Hepatocyte (in vitro differentiated cells): ENCODE data around the gene TTC38. TPM values are rescaled to one million over a fixed set of nuclear protein-coding genes. Genes with fewer than 3 reads are reported as not detected.

Experiments used
- DNase-seq: peaks from one replicate; pipeline ENCODE4 v3.0.0-alpha.2; 2016; ENCODE audit warnings: low spot score
- H2AFZ ChIP-seq: fragments of 200-600 bp; sonication (generic); 2 replicates; pipeline ENCODE4 v1.6.0; 2016; ENCODE audit warnings: antibody characterized with exemption, mild to moderate bottlenecking
- H3K27ac ChIP-seq: fragments of 200-600 bp; sonication (generic); 2 replicates; pipeline ENCODE4 v1.5.1; 2016; ENCODE audit warnings: mild to moderate bottlenecking
- H3K27me3 ChIP-seq: fragments of 200-600 bp; sonication (generic); 2 replicates; pipeline ENCODE4 v1.6.1; 2016
- H3K36me3 ChIP-seq: fragments of 200-600 bp; sonication (generic); replicated peaks from 2 replicates; pipeline ENCODE4 v1.5.1; 2016; ENCODE audit warnings: low read depth; ENCODE audit not compliant: insufficient read depth
- H3K4me1 ChIP-seq: fragments of 200-600 bp; sonication (generic); 2 replicates; pipeline ENCODE4 v1.5.1; 2016; ENCODE audit warnings: mild to moderate bottlenecking, moderate library complexity; ENCODE audit not compliant: insufficient read depth
- H3K4me2 ChIP-seq: fragments of 200-600 bp; sonication (generic); 2 replicates; pipeline ENCODE4 v1.6.0; 2016
- H3K4me3 ChIP-seq: fragments of 200-600 bp; sonication (generic); 2 replicates; pipeline ENCODE4 v1.5.1; 2016; ENCODE audit warnings: mild to moderate bottlenecking
- H3K79me2 ChIP-seq: fragments of 200-600 bp; sonication (generic); 2 replicates; pipeline ENCODE4 v1.6.0; 2017; ENCODE audit warnings: mild to moderate bottlenecking
- H3K9me2 ChIP-seq: fragments of 200-600 bp; sonication (generic); replicated peaks from 2 replicates; pipeline ENCODE4 v1.6.0; 2017; ENCODE audit warnings: mild to moderate bottlenecking; ENCODE audit not compliant: insufficient read depth
- H3K9me3 ChIP-seq: fragments of 200-600 bp; sonication (generic); 2 replicates; pipeline ENCODE4 v1.5.1; 2016; ENCODE audit warnings: low read depth, mild to moderate bottlenecking
- H4K20me1 ChIP-seq: fragments of 200-600 bp; sonication (generic); 2 replicates; pipeline ENCODE4 v1.6.0; 2016; ENCODE audit warnings: mild to moderate bottlenecking; ENCODE audit not compliant: insufficient read depth, poor library complexity, severe bottlenecking
- EZH2 ChIP-seq: fragments of 200-600 bp; sonication (generic); IDR thresholded peaks from 2 replicates; pipeline ENCODE4 v1.6.1; 2016; ENCODE audit warnings: antibody characterized with exemption, mild to moderate bottlenecking, borderline replicate concordance
- EZH2phosphoT487 ChIP-seq: fragments of 200-600 bp; sonication (generic); IDR thresholded peaks from one replicate; pipeline ENCODE4 v1.6.1; 2018; ENCODE audit warnings: antibody characterized with exemption, mild to moderate bottlenecking, low read depth, moderate library complexity; ENCODE audit not compliant: unreplicated experiment, severe bottlenecking
- WGBS: methylation state at CpG from one replicate; pipeline ENCODE4 v1.1.6; 2016; ENCODE audit warnings: low lambda C conversion rate; ENCODE audit errors: missing lambda C conversion rate; 5-methylcytosine and 5-hydroxymethylcytosine counted together
- polyA plus RNA-seq: library from polyadenylated mRNA; unstranded; fragments of >200 nt; fragmentation: Nextera tagmentation; extraction: Ambion mirVana; gene quantifications from 2 replicates; pipeline ENCODE4 v1.2.1, GENCODE V29; 2016
- total RNA-seq: library from RNA; depleted of rRNA; stranded (reverse); fragments of >200 nt; gene quantifications from 2 replicates; pipeline ENCODE4 v1.2.3, GENCODE V29; 2014
- TF ChIP-seq, protein P1 (sequence below): fragments of 200-600 bp; sonication (generic); IDR thresholded peaks from 2 replicates; pipeline ENCODE4 v1.5.1; 2016; ENCODE audit warnings: antibody characterized with exemption, mild to moderate bottlenecking; ENCODE audit not compliant: poor library complexity

The TTC38 gene
- total and polyA plus RNA-seq, 2 experiments from 2014 or later, result 48.3 to 85.8 TPM

- Histone ChIP-seq H4K20me1 (no peaks in the 10 kb centered on the region), H2AFZ (peak within 1 kb of the TSS; percentile 98), H3K27ac (peak within 1 kb of the TSS; percentile 88), H3K4me2 (peak within 1 kb of the TSS; percentile 99), H3K4me3 (peak within 1 kb of the TSS; percentile 88), H3K36me3 (no peaks in the 10 kb centered on the region), H3K4me1 (peaks cover 6% of the 10 kb centered on the region), H3K9me3 (no peaks in the 10 kb centered on the region), H3K79me2 (peaks cover 6% of the 10 kb centered on the region), H3K9me2 (no peaks in the 10 kb centered on the region), H3K27me3 (no peaks in the 10 kb centered on the region)
- peak; percentile 93 for DNase-seq
- WGBS, result 5% methylated on average over 76 of the region's 89 CpGs
- TF ChIP-seq EZH2 (no peak), EZH2phosphoT487 (no peak)
- TF ChIP-seq, protein P1, sequence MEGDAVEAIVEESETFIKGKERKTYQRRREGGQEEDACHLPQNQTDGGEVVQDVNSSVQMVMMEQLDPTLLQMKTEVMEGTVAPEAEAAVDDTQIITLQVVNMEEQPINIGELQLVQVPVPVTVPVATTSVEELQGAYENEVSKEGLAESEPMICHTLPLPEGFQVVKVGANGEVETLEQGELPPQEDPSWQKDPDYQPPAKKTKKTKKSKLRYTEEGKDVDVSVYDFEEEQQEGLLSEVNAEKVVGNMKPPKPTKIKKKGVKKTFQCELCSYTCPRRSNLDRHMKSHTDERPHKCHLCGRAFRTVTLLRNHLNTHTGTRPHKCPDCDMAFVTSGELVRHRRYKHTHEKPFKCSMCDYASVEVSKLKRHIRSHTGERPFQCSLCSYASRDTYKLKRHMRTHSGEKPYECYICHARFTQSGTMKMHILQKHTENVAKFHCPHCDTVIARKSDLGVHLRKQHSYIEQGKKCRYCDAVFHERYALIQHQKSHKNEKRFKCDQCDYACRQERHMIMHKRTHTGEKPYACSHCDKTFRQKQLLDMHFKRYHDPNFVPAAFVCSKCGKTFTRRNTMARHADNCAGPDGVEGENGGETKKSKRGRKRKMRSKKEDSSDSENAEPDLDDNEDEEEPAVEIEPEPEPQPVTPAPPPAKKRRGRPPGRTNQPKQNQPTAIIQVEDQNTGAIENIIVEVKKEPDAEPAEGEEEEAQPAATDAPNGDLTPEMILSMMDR, result no peak
Measured at GRCh38 chr22:46250035-46250782, 17.6 kb upstream of the TTC38 start, which contains the start of gene CDPF1. TSS of gene CDPF1 (minus strand) at chr22:46250293. CDS start at chr22:46248284, 2,009 bp downstream.

DNA sequence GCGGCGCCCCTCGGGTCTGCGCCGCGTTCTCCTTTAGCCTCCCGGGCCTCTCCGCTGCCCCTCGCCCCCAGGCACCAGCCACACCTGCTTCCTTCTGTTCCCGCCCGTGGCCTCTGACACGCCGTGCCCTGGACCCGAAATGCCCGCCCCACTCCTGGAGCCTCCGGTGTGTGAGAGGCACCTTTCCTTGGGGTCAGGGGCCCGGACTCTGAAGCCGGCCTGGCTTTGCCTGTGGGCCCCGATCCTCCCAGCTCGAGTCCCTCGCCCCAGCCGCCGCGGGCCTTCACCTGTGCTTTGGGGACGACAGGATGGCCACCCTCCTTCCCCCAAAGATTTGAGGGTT, 17.1 kb upstream of the TTC38 start:
- Histone ChIP-seq H3K4me2 (peak overlapping the region; percentile 99), H2AFZ (peak overlapping the region; percentile 98), H3K27me3 (no peaks in the 10 kb centered on the region), H3K4me1 (peaks cover 6% of the 10 kb centered on the region), H3K79me2 (peaks cover 6% of the 10 kb centered on the region), H3K9me2 (no peaks in the 10 kb centered on the region), H3K27ac (peak overlapping the region; percentile 88), H3K4me3 (peak overlapping the region; percentile 88), H3K9me3 (no peaks in the 10 kb centered on the region), H3K36me3 (no peaks in the 10 kb centered on the region), H4K20me1 (no peaks in the 10 kb centered on the region)
- WGBS, result 74% methylated on average over 25 of the region's 25 CpGs
- TF ChIP-seq, protein P1, result no peak
- TF ChIP-seq EZH2phosphoT487 (no peak), EZH2 (no peak)
- no peak for DNase-seq

DNA sequence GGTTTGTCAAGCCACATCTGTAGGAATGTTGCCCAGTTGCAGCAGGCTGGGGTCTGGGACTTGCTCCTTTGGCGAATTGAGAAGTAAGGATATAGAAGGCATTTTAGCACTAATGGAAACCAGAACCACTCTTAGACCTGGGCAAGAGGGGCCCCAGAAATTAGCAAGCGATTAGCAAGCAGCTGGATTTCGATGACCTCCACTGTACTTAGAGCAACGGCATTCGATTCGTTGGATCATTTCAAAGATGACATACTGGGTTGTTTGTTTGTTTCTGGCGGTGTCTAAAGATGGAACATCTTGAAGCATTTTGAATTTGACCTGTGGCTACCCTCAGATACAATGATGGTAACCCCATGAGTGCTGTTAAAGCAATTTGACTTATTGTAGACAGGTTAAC, 16.5 kb upstream of the TTC38 start:
- Histone ChIP-seq H3K9me2 (no peaks in the 10 kb centered on the region), H3K9me3 (no peaks in the 10 kb centered on the region), H3K36me3 (no peaks in the 10 kb centered on the region), H4K20me1 (no peaks in the 10 kb centered on the region), H3K79me2 (peaks cover 6% of the 10 kb centered on the region), H3K4me3 (no peak overlapping the region), H2AFZ (no peak overlapping the region), H3K4me1 (peaks cover 6% of the 10 kb centered on the region), H3K27ac (no peak overlapping the region), H3K4me2 (peak overlapping the region; percentile 99), H3K27me3 (no peaks in the 10 kb centered on the region)
- TF ChIP-seq, protein P1, result no peak
- TF ChIP-seq EZH2 (no peak), EZH2phosphoT487 (no peak)
- WGBS, result 88% methylated on average over 7 of the region's 7 CpGs
- DNase-seq, result no peak
